PFSK-1 (cell line): ENCODE results near the gene IL4R.

ENCODE experiments used
- POLR2AphosphoS5 ChIP-seq: IDR thresholded peaks from 2 replicates; pipeline ENCODE4 v1.6.1; 2012; ENCODE audit warnings: low read depth, mild to moderate bottlenecking, control low read depth, low read length, moderate library complexity
- REST ChIP-seq, 2 experiments: IDR thresholded peaks; 2 replicates each; pipeline versions ENCODE4 v1.6.1 to v1.8.0; 2011 to 2012; ENCODE audit warnings: low read depth in 2 of 2, low read length in 2 of 2, control low read depth in 1 of 2, inconsistent platforms in 1 of 2, mild to moderate bottlenecking in 1 of 2, moderate library complexity in 1 of 2; ENCODE audit not compliant: insufficient read depth in 1 of 2
- SIN3A ChIP-seq: IDR thresholded peaks from 2 replicates; pipeline ENCODE4 v1.6.1; 2012; ENCODE audit warnings: mild to moderate bottlenecking, low read length, moderate library complexity, borderline replicate concordance; ENCODE audit not compliant: insufficient read depth

DNA sequence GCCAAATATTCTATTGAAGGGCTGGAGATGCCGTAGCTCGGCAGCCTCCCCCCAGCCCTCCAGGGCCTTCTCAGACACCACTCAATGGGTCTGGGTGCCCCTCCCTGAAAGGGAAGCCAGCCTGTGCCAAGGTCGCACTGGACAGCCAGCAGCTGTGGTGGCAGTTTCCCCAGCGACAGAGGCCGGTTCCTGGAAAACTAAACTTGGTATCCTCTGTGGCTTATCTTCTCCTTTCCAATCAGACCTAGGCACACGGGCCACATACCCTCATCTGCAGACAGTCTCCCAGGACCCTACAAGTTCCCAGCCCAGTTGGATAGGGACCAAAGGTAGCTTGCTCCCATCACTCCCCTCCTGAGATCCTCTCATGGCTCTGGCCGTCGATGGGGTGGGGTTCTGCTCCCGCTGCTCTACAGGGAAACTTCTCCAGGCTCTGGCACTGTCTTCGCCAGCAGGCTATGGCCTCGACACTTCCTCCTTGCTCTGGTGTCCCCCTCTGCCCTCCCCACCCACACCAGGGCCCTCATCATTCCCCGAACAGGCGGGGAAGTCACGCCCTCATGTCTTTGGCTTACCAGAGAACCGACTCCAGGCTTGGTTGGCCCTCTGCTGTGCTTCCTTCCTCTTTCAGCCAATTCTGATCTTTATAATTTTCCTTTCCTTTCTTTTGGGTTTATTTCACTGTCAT is 69.9 kb downstream of the IL4R start:
- TF ChIP-seq POLR2AphosphoS5 (no peak), REST (IDR thresholded peaks at IDR 0.05; ENCODE audit: insufficient read depth in 1 of 2, low read depth in 2 of 2, low read length in 2 of 2) (no peak), SIN3A (no peak)
